Measurements from ENCODE around the gene TEP1.
"Not testable (repeated sequence)": the region's sequence is repeated elsewhere in the genome, so short reads cannot be mapped to it uniquely, and the experiment has no call there.

The TEP1 gene

GRCh38 chr14:20347747-20348146, 65.6 kb downstream of the TEP1 start:
- no peaks in the 10 kb centered on the region for H3K27me3 ChIP-seq
- no peaks in the 10 kb centered on the region for H3K4me1 ChIP-seq
- no peak for DNase-seq
- TF ChIP-seq CTCF (IDR thresholded peaks at IDR 0.05; ENCODE audit: low read depth, low read length), result no peak
- peaks cover 60% of the 10 kb centered on the region for H3K36me3 ChIP-seq
- H3K9me3 ChIP-seq, result no peaks in the 10 kb centered on the region
- H3K4me3 ChIP-seq (ENCODE audit: low read depth, low read length), result no peak overlapping the region

- no peak overlapping the region for H3K4me3 ChIP-seq (ENCODE audit: low read depth, low read length)
- peaks cover 50% of the 10 kb centered on the region for H3K36me3 ChIP-seq
- no peak for TF ChIP-seq CTCF (IDR thresholded peaks at IDR 0.05; ENCODE audit: low read depth, low read length)
- no peaks in the 10 kb centered on the region for H3K9me3 ChIP-seq
- no peaks in the 10 kb centered on the region for H3K4me1 ChIP-seq
- no peak for DNase-seq
- H3K27me3 ChIP-seq, result no peaks in the 10 kb centered on the region
Observed at GRCh38 chr14:20346713-20347112, 66.6 kb downstream of the TEP1 start.

GRCh38 chr14:20345366-20345765, 67.9 kb downstream of the TEP1 start:
- no peak for TF ChIP-seq CTCF (IDR thresholded peaks at IDR 0.05; ENCODE audit: low read depth, low read length)
- Histone ChIP-seq H3K4me1 (no peaks in the 10 kb centered on the region), H3K36me3 (peaks cover 39% of the 10 kb centered on the region), H3K4me3 (ENCODE audit: low read depth, low read length) (no peak overlapping the region), H3K27me3 (no peaks in the 10 kb centered on the region), H3K9me3 (no peaks in the 10 kb centered on the region)
- DNase-seq, result no peak

- no peak for DNase-seq
- no peak for TF ChIP-seq CTCF (IDR thresholded peaks at IDR 0.05; ENCODE audit: low read depth, low read length)
- H3K27me3 ChIP-seq, result no peaks in the 10 kb centered on the region
- H3K4me1 ChIP-seq, result no peaks in the 10 kb centered on the region
- H3K9me3 ChIP-seq, result no peaks in the 10 kb centered on the region
- H3K36me3 ChIP-seq, result peaks cover 24% of the 10 kb centered on the region
- peak overlapping the region; percentile 93 for H3K4me3 ChIP-seq (ENCODE audit: low read depth, low read length)
Observed at GRCh38 chr14:20343862-20344220, 69.5 kb downstream of the TEP1 start.

GRCh38 chr14:20343092-20343861, 70.0 kb downstream of the TEP1 start, which contains the start of gene PARP2:
Gene PARP2, plus strand, starts transcription at chr14:20343635. Its CDS starts 7 bp downstream, at chr14:20343642.
- Histone ChIP-seq H3K4me3 (ENCODE audit: low read depth, low read length) (peak within 1 kb of the TSS; percentile 93), H3K4me1 (no peaks in the 10 kb centered on the region), H3K9me3 (no peaks in the 10 kb centered on the region), H3K27me3 (no peaks in the 10 kb centered on the region), H3K36me3 (peaks cover 18% of the 10 kb centered on the region)
- no peak for TF ChIP-seq CTCF (IDR thresholded peaks at IDR 0.05; ENCODE audit: low read depth, low read length)
- peak; percentile 99 for DNase-seq

- DNase-seq, result no peak
- peak overlapping the region; percentile 81 for H3K4me3 ChIP-seq (ENCODE audit: low read depth, low read length)
- no peak for TF ChIP-seq CTCF (IDR thresholded peaks at IDR 0.05; ENCODE audit: low read depth, low read length)
- H3K4me1 ChIP-seq, result no peaks in the 10 kb centered on the region
- H3K9me3 ChIP-seq, result no peaks in the 10 kb centered on the region
- H3K36me3 ChIP-seq, result peaks cover 18% of the 10 kb centered on the region
- H3K27me3 ChIP-seq, result no peaks in the 10 kb centered on the region
Observed at GRCh38 chr14:20341646-20342045, 71.7 kb downstream of the TEP1 start.

- not testable (repeated sequence) for H3K9me3 ChIP-seq; H3K27me3 ChIP-seq; H3K4me1 ChIP-seq; H3K4me3 ChIP-seq (ENCODE audit: low read depth, low read length); DNase-seq
- peaks cover 14% of the 10 kb centered on the region for H3K36me3 ChIP-seq
Observed at GRCh38 chr14:20341032-20341431, 72.3 kb downstream of the TEP1 start.
